GM23338 (cell line): Measurements from ENCODE around the gene HSD17B11. TPM values are rescaled to one million over a fixed set of nuclear protein-coding genes. Genes with fewer than 3 reads are reported as not detected.

ENCODE experiments used
- ATAC-seq: fragments of 200-7000 bp; cut with Tn5 transposase; 3 replicates; pipeline ENCODE4 v1.9.1; 2020
- DNase-seq: peaks from one replicate; pipeline ENCODE4 v3.0.0-alpha.2; 2015; ENCODE audit warnings: low spot score
- H2AFZ ChIP-seq: fragments of 200-600 bp; sonication (generic); 2 replicates; pipeline ENCODE4 v1.8.0; 2016; ENCODE audit warnings: antibody characterized with exemption, mild to moderate bottlenecking, moderate library complexity
- H3F3A ChIP-seq: fragments of 200-600 bp; sonication (generic); replicated peaks from 2 replicates; pipeline ENCODE4 v1.8.0; 2017; ENCODE audit warnings: antibody characterized with exemption, mixed run types, low read depth
- H3K27ac ChIP-seq: fragments of 200-600 bp; sonication (generic); 2 replicates; pipeline ENCODE4 v1.6.1; 2016; ENCODE audit warnings: low read depth
- H3K27me3 ChIP-seq: fragments of 200-600 bp; sonication (generic); 2 replicates; pipeline ENCODE4 v1.8.0; 2016; ENCODE audit warnings: mild to moderate bottlenecking, mixed run types, moderate library complexity; ENCODE audit not compliant: insufficient read depth
- H3K36me3 ChIP-seq: fragments of 200-600 bp; sonication (generic); 2 replicates; pipeline ENCODE4 v1.8.0; 2016; ENCODE audit warnings: mild to moderate bottlenecking; ENCODE audit not compliant: insufficient read depth
- H3K4me1 ChIP-seq: fragments of 200-600 bp; sonication (generic); 2 replicates; pipeline ENCODE4 v1.8.0; 2016; ENCODE audit warnings: mild to moderate bottlenecking, moderate library complexity; ENCODE audit not compliant: insufficient read depth
- H3K4me2 ChIP-seq: fragments of 200-600 bp; sonication (generic); 2 replicates; pipeline ENCODE4 v1.7.1; 2017; ENCODE audit warnings: mixed run types
- H3K4me3 ChIP-seq: fragments of 200-600 bp; sonication (generic); 2 replicates; pipeline ENCODE4 v1.6.1; 2016; ENCODE audit warnings: mixed run types
- H3K79me2 ChIP-seq: fragments of 200-600 bp; sonication (generic); replicated peaks from 2 replicates; pipeline ENCODE4 v1.8.0; 2017; ENCODE audit warnings: mild to moderate bottlenecking; ENCODE audit not compliant: insufficient read depth
- H3K9me2 ChIP-seq: fragments of 200-600 bp; sonication (generic); 2 replicates; pipeline ENCODE4 v1.8.0; 2017; ENCODE audit not compliant: insufficient read depth
- H4K20me1 ChIP-seq: fragments of 200-600 bp; sonication (generic); replicated peaks from 2 replicates; pipeline ENCODE4 v1.8.0; 2017; ENCODE audit warnings: mild to moderate bottlenecking; ENCODE audit not compliant: insufficient read depth
- H3K27ac Mint-ChIP-seq: 2 replicates; pipeline ENCODE4 v1.8.0; 2020; ENCODE audit warnings: inconsistent platforms, mild to moderate bottlenecking, moderate library complexity, mixed read lengths
- H3K27me3 Mint-ChIP-seq: 3 replicates; pipeline ENCODE4 v1.8.0; 2022; ENCODE audit warnings: low read depth, mild to moderate bottlenecking, moderate library complexity, mixed read lengths, inconsistent platforms; ENCODE audit not compliant: insufficient read depth, poor library complexity
- H3K36me3 Mint-ChIP-seq: 3 replicates; pipeline ENCODE4 v1.8.0; 2021; ENCODE audit warnings: low read depth, mild to moderate bottlenecking, inconsistent platforms, moderate library complexity, mixed read lengths
- H3K4me1 Mint-ChIP-seq: 3 replicates; pipeline ENCODE4 v1.8.0; 2020; ENCODE audit warnings: mild to moderate bottlenecking, inconsistent platforms, mixed read lengths
- H3K4me3 Mint-ChIP-seq: 3 replicates; pipeline ENCODE4 v1.8.0; 2021; ENCODE audit warnings: moderate library complexity, mild to moderate bottlenecking, inconsistent platforms, mixed read lengths
- H3K9me3 Mint-ChIP-seq: 3 replicates; pipeline ENCODE4 v1.8.0; 2020; ENCODE audit warnings: moderate library complexity, mild to moderate bottlenecking, inconsistent platforms, mixed read lengths
- CREB1 ChIP-seq: fragments of 250-450 bp; sonication (Bioruptor Pico); IDR thresholded peaks from 2 replicates; pipeline ENCODE4 v1.5.0; 2020; ENCODE audit warnings: low read depth, mild to moderate bottlenecking, moderate library complexity
- ETS1 ChIP-seq: IDR thresholded peaks from 2 replicates; pipeline ENCODE4 v1.6.1; 2016; ENCODE audit warnings: antibody characterized with exemption
- EZH2 ChIP-seq: fragments of 200-600 bp; sonication (generic); IDR thresholded peaks from one replicate; pipeline ENCODE4 v1.8.0; 2017; ENCODE audit warnings: antibody characterized with exemption, mild to moderate bottlenecking, low read depth; ENCODE audit not compliant: unreplicated experiment
- EZH2phosphoT487 ChIP-seq: fragments of 200-600 bp; sonication (generic); IDR thresholded peaks from one replicate; pipeline ENCODE4 v1.8.1; 2018; ENCODE audit warnings: antibody characterized with exemption; ENCODE audit not compliant: unreplicated experiment
- JUNB ChIP-seq: IDR thresholded peaks from one replicate; pipeline ENCODE4 v1.6.1; 2016; ENCODE audit warnings: antibody characterized with exemption; ENCODE audit not compliant: unreplicated experiment
- NANOG ChIP-seq: IDR thresholded peaks from 2 replicates; pipeline ENCODE4 v1.6.1; 2016; ENCODE audit warnings: antibody characterized with exemption, borderline replicate concordance
- POLR2AphosphoS5 ChIP-seq: IDR thresholded peaks from 2 replicates; pipeline ENCODE4 v1.6.1; 2016; ENCODE audit warnings: antibody characterized with exemption, low read depth
- ZNF331 ChIP-seq: fragments of 250-450 bp; sonication (Bioruptor Pico); IDR thresholded peaks from 2 replicates; pipeline ENCODE4 v1.5.0; 2020; ENCODE audit warnings: low read depth, mild to moderate bottlenecking, moderate library complexity
- ZNF462 ChIP-seq: fragments of 250-450 bp; sonication (Bioruptor Pico); IDR thresholded peaks from 2 replicates; pipeline ENCODE4 v1.5.0; 2020; ENCODE audit warnings: mild to moderate bottlenecking, moderate library complexity
- polyA plus RNA-seq: library from polyadenylated mRNA; unstranded; fragments of >200 nt; fragmentation: Nextera tagmentation; extraction: Ambion mirVana; gene quantifications from 2 replicates; pipeline ENCODE4 v1.2.1, GENCODE V29; 2016
- total RNA-seq: library from RNA; depleted of rRNA; stranded (reverse); fragments of >200 nt; shearing (Covaris generic); gene quantifications from 2 replicates; pipeline ENCODE4 v1.2.3, GENCODE V29; 2014

The HSD17B11 gene
- total and polyA plus RNA-seq, 2 experiments from 2014 or later: 9.7 to 14.8 TPM

- TF ChIP-seq ZNF462 (CRISPR knock-in tag) (no peak), JUNB (no peak), ETS1 (no peak), EZH2phosphoT487 (no peak), NANOG (no peak), EZH2 (no peak)
Observed at GRCh38 chr4:87365348-87365747, 25.6 kb downstream of the HSD17B11 start (continued).

- peaks cover 28% of the 10 kb centered on the region for H3K36me3 Mint-ChIP-seq
- no peak overlapping the region for H2AFZ ChIP-seq
- H3K4me3 ChIP-seq: no peak overlapping the region
- TF ChIP-seq ZNF331 (CRISPR knock-in tag) (no peak), POLR2AphosphoS5 (no peak), ZNF462 (CRISPR knock-in tag) (no peak), NANOG (no peak), CREB1 (CRISPR knock-in tag) (no peak), EZH2phosphoT487 (no peak), EZH2 (no peak)
- no peaks in the 10 kb centered on the region for H3K27me3 ChIP-seq
- H3F3A ChIP-seq: no peaks in the 10 kb centered on the region
- H3K27ac ChIP-seq: no peak overlapping the region
- peaks cover 9% of the 10 kb centered on the region; the same call in 1 of the 2 replicates for H3K4me1 ChIP-seq
- H3K9me2 ChIP-seq: no peaks in the 10 kb centered on the region
- H3K9me3 Mint-ChIP-seq: no peaks in the 10 kb centered on the region
- H3K27ac Mint-ChIP-seq: no peak overlapping the region; the same call in 1 of the 2 replicates
- no peak for ATAC-seq
- H3K4me3 Mint-ChIP-seq: no peak overlapping the region
- no peak overlapping the region for H3K4me2 ChIP-seq
- peaks cover 2% of the 10 kb centered on the region for H3K27me3 Mint-ChIP-seq
- no peaks in the 10 kb centered on the region for H3K79me2 ChIP-seq
- peaks cover 11% of the 10 kb centered on the region; the same call in 1 of the 2 replicates for H3K36me3 ChIP-seq
- H3K4me1 Mint-ChIP-seq: peaks cover 12% of the 10 kb centered on the region; the same call in 2 of the 3 replicates
- no peaks in the 10 kb centered on the region for H4K20me1 ChIP-seq
- no peak for DNase-seq
Observed at GRCh38 chr4:87363552-87363951, 27.4 kb downstream of the HSD17B11 start.
